ENCODE measurements around the gene CACNA1D. TPM values are rescaled to one million over a fixed set of nuclear protein-coding genes. Genes with fewer than 3 reads are reported as not detected.

CACNA1D gene
- total and polyA plus RNA-seq, 2 donors (not counting 3 experiments of a cell fraction or from before 2014, with no cell fraction given), result 0.06 TPM; not detected in 1

GRCh38 chr3:53643757-53644156, 149.3 kb downstream of the CACNA1D start:
- no peak overlapping the region for H3K4me2 ChIP-seq (ENCODE audit: insufficient read depth, low read length)
- H4K20me1 ChIP-seq (replicated peaks; ENCODE audit: control insufficient read depth, extremely low read depth, insufficient read depth, low read length), result no peaks in the 10 kb centered on the region
- H3K9me1 ChIP-seq (replicated peaks; ENCODE audit: control insufficient read depth, extremely low read depth, insufficient read depth, low read length), result no peaks in the 10 kb centered on the region
- H3K9me3 ChIP-seq (replicated peaks; ENCODE audit: control insufficient read depth, insufficient read depth, low read length), result no peaks in the 10 kb centered on the region
- dilution Hi-C loops (cut with MboI; ENCODE audit: extremely low pct_ligation_motif_present, low sequenced_read_pairs) (no loop called here), intact Hi-C loops (cut with micrococcal nuclease) (no loop called here)
- H3K27me3 ChIP-seq (ENCODE audit: control insufficient read depth in 2 of 2, insufficient read depth in 2 of 2, low read length in 2 of 2), result no peaks in the 10 kb centered on the region
- TF ChIP-seq FOS (IDR thresholded peaks at IDR 0.05; ENCODE audit: borderline replicate concordance, insufficient read depth, low read length), result no peak
- TF ChIP-seq GATA2 (IDR thresholded peaks at IDR 0.05; ENCODE audit: insufficient read depth, insufficient read length, low read depth, low read length), result no peak
- TF ChIP-seq EZH2 (IDR thresholded peaks at IDR 0.05; ENCODE audit: borderline replicate concordance, low read depth, low read length, severe bottlenecking), result no peak
- TF ChIP-seq MYC (IDR thresholded peaks at IDR 0.05; ENCODE audit: low read depth, low read length), result no peak
- no peak for TF ChIP-seq POLR2AphosphoS5 (IDR thresholded peaks at IDR 0.05; ENCODE audit: insufficient read depth, low read depth, low read length)
- no peak for TF ChIP-seq MAX (IDR thresholded peaks at IDR 0.05; ENCODE audit: insufficient read depth, insufficient read length)
- TF ChIP-seq, protein P1, sequence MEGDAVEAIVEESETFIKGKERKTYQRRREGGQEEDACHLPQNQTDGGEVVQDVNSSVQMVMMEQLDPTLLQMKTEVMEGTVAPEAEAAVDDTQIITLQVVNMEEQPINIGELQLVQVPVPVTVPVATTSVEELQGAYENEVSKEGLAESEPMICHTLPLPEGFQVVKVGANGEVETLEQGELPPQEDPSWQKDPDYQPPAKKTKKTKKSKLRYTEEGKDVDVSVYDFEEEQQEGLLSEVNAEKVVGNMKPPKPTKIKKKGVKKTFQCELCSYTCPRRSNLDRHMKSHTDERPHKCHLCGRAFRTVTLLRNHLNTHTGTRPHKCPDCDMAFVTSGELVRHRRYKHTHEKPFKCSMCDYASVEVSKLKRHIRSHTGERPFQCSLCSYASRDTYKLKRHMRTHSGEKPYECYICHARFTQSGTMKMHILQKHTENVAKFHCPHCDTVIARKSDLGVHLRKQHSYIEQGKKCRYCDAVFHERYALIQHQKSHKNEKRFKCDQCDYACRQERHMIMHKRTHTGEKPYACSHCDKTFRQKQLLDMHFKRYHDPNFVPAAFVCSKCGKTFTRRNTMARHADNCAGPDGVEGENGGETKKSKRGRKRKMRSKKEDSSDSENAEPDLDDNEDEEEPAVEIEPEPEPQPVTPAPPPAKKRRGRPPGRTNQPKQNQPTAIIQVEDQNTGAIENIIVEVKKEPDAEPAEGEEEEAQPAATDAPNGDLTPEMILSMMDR (IDR thresholded peaks at IDR 0.05; ENCODE audit: extremely low read depth in 1 of 2, insufficient read depth in 1 of 2, low read depth in 1 of 2, low read length in 2 of 2), result no peak
- TF ChIP-seq POLR2A (IDR thresholded peaks at IDR 0.05; ENCODE audit: low read depth, low read length), result no peak
- TF ChIP-seq JUN (IDR thresholded peaks at IDR 0.05; ENCODE audit: borderline replicate concordance, insufficient read depth, insufficient read length, low read depth), result no peak
- CTCF ChIA-PET, result no interaction called here
- FAIRE-seq, result no peak
- H3K4me3 ChIP-seq (replicated peaks in 1 of 3; ENCODE audit: insufficient read depth in 1 of 3, low read depth in 1 of 3, low read length in 3 of 3), result no peak overlapping the region
- H3K79me2 ChIP-seq (ENCODE audit: control insufficient read depth, insufficient read depth, low read length), result no peaks in the 10 kb centered on the region
- POLR2A ChIA-PET, result no interaction called here
- BruUV-seq (replicated peaks), result no TSS peak
- no peak overlapping the region for H3K27ac ChIP-seq (ENCODE audit: insufficient read depth, low read depth, low read length)
- no peak for DNase-seq (ENCODE audit: low read depth, low spot score)
- H3K36me3 ChIP-seq (ENCODE audit: control insufficient read depth in 2 of 2, extremely low read depth in 1 of 2, insufficient read depth in 2 of 2, low read length in 2 of 2), result no peaks in the 10 kb centered on the region
- H3K4me1 ChIP-seq (ENCODE audit: control insufficient read depth, extremely low read depth, insufficient read depth, low read length), result no peaks in the 10 kb centered on the region
- H3K9ac ChIP-seq (replicated peaks; ENCODE audit: extremely low read depth, insufficient read depth, low read length), result no peak overlapping the region
- no peak overlapping the region for H2AFZ ChIP-seq (ENCODE audit: low read depth, low read length)
